Transverse colon (tissue), 4 donors: Measurements from ENCODE around the gene C20orf202.

Experiments used
- POLR2AphosphoS5 ChIP-seq, 3 donors: sonication (generic); formaldehyde crosslinking; IDR thresholded peaks; one replicate each; pipeline ENCODE4 v1.6.1; 2016; ENCODE audit warnings: antibody characterized with exemption in 3 of 3
- TF ChIP-seq, protein P1 (sequence below), 5 experiments: fragments of 200-600 bp in 3 of 5; fragments of 450-650 bp in 2 of 5; sonication (generic) in 3 of 5; IDR thresholded peaks; 1 replicate in 2 of 5; 2 replicates in 3 of 5; pipeline ENCODE4 v1.5.1; 2016 to 2017; ENCODE audit warnings: antibody characterized with exemption in 5 of 5, inconsistent platforms in 3 of 5, mild to moderate bottlenecking in 2 of 5, moderate library complexity in 1 of 5

DNA sequence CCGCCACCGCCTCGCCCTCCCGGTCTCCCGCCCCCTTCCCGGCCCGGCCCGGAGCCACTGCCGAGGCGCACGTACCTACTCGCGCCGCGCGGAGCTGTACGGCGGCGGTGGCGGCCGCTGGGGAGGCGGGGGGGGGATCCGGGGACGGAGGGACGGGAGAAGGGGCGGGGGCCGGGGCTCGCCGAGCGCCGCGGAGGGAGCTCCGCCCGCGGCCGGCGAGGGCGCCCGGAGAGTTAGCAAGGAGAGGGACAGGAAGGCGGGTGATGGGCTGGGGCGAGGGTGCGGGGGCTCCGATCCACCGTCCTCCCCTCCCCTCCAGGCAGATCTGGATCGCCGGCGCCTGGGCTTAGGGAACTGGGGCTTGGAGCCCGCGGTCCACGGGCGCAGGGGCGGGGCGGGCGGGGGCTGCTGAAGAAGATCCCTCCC, 17.9 kb upstream of the C20orf202 start:
- TF ChIP-seq, protein P1, sequence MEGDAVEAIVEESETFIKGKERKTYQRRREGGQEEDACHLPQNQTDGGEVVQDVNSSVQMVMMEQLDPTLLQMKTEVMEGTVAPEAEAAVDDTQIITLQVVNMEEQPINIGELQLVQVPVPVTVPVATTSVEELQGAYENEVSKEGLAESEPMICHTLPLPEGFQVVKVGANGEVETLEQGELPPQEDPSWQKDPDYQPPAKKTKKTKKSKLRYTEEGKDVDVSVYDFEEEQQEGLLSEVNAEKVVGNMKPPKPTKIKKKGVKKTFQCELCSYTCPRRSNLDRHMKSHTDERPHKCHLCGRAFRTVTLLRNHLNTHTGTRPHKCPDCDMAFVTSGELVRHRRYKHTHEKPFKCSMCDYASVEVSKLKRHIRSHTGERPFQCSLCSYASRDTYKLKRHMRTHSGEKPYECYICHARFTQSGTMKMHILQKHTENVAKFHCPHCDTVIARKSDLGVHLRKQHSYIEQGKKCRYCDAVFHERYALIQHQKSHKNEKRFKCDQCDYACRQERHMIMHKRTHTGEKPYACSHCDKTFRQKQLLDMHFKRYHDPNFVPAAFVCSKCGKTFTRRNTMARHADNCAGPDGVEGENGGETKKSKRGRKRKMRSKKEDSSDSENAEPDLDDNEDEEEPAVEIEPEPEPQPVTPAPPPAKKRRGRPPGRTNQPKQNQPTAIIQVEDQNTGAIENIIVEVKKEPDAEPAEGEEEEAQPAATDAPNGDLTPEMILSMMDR (IDR thresholded peaks at IDR 0.05), result no peak
- TF ChIP-seq POLR2AphosphoS5 (IDR thresholded peaks at IDR 0.05), result no peak
